AG09309 (cell line): ENCODE results near the gene TDRD9.

Experiments
- DNase-seq: peaks from one replicate; pipeline ENCODE4 v3.0.0-alpha.2; 2010; ENCODE audit warnings: low read depth
- H3K4me3 ChIP-seq: 2 replicates; pipeline ENCODE4 v1.5.1; 2011; ENCODE audit warnings: mild to moderate bottlenecking, low read depth, low read length, moderate library complexity; ENCODE audit not compliant: control insufficient read depth
- TF ChIP-seq, protein P1 (sequence below): IDR thresholded peaks from 2 replicates; pipeline ENCODE4 v1.5.1; 2011; ENCODE audit warnings: mild to moderate bottlenecking, low read depth, low read length, inconsistent platforms; ENCODE audit not compliant: insufficient read depth, control insufficient read depth; ENCODE audit errors: missing control alignments

Gene TDRD9

DNA sequence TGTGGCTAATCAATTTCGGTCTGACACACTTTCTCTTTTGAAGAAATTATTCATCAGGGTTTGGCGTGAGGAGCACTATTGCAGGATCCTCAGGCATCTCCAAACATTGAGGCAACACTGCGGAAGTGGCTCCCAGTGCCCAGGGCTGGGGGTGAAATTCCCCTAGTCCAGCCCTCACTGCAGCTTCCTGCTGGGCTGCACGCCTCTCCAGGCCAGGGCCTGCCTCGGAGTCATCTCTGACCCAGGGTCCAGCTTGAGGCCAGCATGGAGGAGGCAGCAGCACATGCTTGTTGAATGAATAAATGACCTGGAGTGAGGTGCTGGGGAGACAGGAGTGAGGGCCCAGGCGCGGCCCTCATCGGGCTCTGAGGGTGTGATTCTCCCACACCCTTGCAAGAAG lies 36.0 kb upstream of the TDRD9 start:
- TF ChIP-seq, protein P1, sequence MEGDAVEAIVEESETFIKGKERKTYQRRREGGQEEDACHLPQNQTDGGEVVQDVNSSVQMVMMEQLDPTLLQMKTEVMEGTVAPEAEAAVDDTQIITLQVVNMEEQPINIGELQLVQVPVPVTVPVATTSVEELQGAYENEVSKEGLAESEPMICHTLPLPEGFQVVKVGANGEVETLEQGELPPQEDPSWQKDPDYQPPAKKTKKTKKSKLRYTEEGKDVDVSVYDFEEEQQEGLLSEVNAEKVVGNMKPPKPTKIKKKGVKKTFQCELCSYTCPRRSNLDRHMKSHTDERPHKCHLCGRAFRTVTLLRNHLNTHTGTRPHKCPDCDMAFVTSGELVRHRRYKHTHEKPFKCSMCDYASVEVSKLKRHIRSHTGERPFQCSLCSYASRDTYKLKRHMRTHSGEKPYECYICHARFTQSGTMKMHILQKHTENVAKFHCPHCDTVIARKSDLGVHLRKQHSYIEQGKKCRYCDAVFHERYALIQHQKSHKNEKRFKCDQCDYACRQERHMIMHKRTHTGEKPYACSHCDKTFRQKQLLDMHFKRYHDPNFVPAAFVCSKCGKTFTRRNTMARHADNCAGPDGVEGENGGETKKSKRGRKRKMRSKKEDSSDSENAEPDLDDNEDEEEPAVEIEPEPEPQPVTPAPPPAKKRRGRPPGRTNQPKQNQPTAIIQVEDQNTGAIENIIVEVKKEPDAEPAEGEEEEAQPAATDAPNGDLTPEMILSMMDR, result no peak
- H3K4me3 ChIP-seq, result no peak overlapping the region
- no peak for DNase-seq

DNA sequence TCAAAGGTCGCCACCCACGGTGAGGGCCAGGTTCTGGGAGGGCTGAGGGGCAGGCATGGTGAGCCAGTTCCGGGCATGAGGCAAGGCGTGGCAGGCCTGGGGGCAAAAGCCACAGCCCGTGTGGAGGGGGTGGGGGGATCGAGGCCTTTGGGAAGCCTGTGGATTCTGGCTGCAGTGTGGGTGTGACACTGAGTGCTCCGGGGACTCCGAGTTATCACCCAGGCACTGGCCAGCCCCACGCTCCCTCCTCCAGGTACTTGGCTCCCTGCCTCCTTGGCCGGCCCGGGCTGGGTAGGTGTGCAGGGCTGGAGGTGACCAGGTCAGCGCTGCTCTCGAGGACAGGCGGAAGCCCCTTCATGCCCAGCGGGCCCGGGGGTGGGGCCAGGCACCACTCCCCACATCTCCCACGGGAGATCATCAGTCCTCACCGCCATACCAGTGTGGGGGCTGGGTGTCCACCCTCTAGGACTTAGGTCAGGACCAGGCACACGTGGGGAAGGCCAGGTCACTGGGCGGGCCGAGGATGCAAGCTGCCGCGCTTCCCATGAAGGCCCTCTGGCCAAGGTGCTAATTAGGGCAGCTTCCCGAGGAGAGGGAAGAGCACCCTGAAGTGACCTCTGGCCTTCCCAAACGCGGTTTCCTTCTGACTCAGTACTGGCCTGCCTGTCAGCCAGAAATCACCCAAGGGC lies 34.1 kb upstream of the TDRD9 start:
- TF ChIP-seq, protein P1, result no peak
- no peak for DNase-seq
- H3K4me3 ChIP-seq, result no peak overlapping the region

DNA sequence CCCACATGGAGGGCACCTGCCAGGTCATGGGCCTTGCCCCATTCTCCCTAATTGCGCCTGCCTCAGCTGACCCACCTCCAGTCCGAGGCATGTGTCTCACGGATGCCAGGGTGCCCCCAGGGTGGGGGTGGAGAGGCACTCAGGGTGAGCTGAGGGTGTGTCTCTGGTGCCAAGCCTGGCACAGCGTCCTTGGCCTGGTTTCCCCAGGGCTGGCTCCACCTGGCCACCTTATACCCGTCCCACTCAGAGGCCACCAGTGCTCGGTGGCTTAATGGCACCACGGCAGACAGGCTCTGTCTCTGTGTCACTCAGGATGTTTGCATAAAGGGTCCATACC lies 33.6 kb upstream of the TDRD9 start:
- H3K4me3 ChIP-seq, result no peak overlapping the region
- DNase-seq, result no peak
- TF ChIP-seq, protein P1, result no peak

DNA sequence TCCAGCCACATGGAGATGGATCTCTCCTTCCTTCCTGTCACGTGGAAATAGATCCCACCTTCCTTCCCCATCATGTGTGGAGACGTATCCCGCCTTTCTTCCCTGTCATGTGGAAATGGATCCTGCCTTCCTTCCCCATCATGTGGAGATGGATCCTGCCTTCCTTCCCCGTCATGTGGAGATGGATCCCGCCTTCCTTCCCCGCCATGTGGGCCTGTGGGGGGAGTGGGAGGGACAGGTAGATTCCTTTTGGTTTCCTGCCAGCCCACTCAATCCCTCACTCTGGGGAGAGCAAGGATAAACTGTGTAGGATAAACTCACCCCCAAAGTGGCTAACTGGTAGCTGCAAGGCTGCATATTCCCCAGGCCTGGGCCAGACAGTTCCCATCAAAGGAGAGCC lies 31.7 kb upstream of the TDRD9 start:
- no peak overlapping the region for H3K4me3 ChIP-seq
- TF ChIP-seq, protein P1, result no peak
- no peak for DNase-seq

DNA sequence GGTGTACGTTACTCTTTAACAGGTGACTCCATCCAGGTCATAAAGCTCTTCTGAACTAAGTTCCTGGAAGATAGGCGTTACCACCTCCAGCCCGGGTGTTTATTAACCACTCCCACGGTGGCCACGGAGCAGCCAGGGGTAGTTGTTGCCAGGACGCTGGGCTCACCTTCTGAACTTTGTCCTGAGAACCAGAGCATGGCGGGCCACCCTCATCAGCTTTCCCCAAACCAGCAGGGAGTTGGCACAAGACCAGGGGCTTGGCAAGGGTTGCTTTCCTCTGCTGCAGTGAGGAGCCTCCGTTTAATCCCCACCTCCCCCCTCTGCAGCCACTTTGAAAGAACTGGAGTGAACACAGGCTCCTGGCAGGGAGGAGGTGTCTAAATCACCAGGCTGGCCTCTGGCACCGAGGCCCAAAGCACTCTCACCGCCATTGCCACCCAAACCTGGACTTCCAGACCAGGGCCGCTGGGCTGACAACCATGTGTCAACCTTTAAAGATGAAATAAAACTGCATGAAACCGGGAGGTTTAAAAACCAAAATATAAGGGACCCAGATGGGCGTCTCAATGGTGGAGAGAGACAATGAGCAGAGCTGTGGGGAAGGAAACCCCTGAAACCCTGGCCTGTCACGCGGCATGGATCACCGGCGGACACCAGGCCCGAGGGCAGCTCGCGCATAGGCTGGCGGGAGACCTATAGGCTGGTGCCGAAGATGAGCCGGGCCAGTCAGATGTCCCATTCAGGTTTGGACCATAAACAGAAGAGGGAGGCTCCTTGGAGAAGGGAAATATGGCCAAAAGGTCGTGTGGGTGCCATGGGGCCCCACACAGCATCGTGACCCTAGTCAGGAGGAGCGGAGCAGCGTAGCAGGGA lies 30.9 kb upstream of the TDRD9 start:
- H3K4me3 ChIP-seq, result no peak overlapping the region
- no peak for DNase-seq
- TF ChIP-seq, protein P1, result no peak

DNA sequence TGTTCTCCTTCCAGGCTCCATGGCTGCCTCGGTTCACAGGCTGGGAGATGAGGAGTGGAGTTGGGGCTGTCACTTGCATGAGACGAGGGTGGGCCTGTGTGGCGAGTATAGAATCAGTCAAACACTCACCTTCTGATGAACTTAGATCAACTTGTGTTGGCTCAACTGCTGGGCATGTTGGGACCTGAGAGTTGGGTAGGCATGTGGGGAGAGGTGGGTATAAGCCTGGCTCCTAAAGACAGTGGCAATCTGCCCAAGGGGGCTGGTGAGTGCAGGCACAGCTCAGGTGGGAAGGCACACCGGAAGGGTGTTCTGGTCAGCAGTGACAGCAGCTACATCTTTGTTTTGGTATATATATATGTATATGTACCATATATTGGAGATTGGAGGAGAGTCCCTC lies 30.1 kb upstream of the TDRD9 start:
- DNase-seq, result no peak
- TF ChIP-seq, protein P1, result no peak
- no peak overlapping the region for H3K4me3 ChIP-seq
